Liver (tissue), 9 donors: ENCODE measurements around the gene PPP3CB. TPM values are rescaled to one million over a fixed set of nuclear protein-coding genes. Genes with fewer than 3 reads are reported as not detected.

Experiments
- DNase-seq: peaks from one replicate; pipeline ENCODE4 v3.0.0-alpha.2; 2017; ENCODE audit warnings: low spot score
- H3K27ac ChIP-seq, 2 donors: one replicate each; pipeline ENCODE4 v1.7.0; 2013; ENCODE audit warnings: inconsistent platforms in 2 of 2, low read length in 2 of 2, control low read depth in 1 of 2, low read depth in 1 of 2, mild to moderate bottlenecking in 1 of 2
- H3K27me3 ChIP-seq, 4 donors: one replicate each; pipeline versions ENCODE4 v1.6.1 to v1.7.0; 2013; ENCODE audit warnings: low read length in 3 of 4, inconsistent platforms in 1 of 4, mild to moderate bottlenecking in 1 of 4, moderate library complexity in 1 of 4; ENCODE audit not compliant: control insufficient read depth in 4 of 4, insufficient read depth in 4 of 4
- H3K36me3 ChIP-seq, 4 donors: one replicate each; pipeline versions ENCODE4 v1.6.1 to v1.7.0; 2013; ENCODE audit warnings: low read length in 3 of 4, mild to moderate bottlenecking in 3 of 4, low read depth in 1 of 4, moderate library complexity in 1 of 4; ENCODE audit not compliant: control insufficient read depth in 4 of 4, insufficient read depth in 3 of 4
- H3K4me1 ChIP-seq, 4 donors: one replicate each; pipeline versions ENCODE4 v1.6.1 to v1.7.0; 2013; ENCODE audit warnings: low read length in 3 of 4, mild to moderate bottlenecking in 3 of 4, moderate library complexity in 1 of 4; ENCODE audit not compliant: control insufficient read depth in 4 of 4, insufficient read depth in 4 of 4
- H3K4me3 ChIP-seq, 3 donors: one replicate each; pipeline versions ENCODE4 v1.6.1 to v1.7.0; 2013; ENCODE audit warnings: low read length in 3 of 3, control low read depth in 1 of 3, low read depth in 1 of 3, mild to moderate bottlenecking in 1 of 3
- H3K9ac ChIP-seq, 2 donors: one replicate each; pipeline ENCODE4 v1.7.0; 2013; ENCODE audit warnings: low read length in 2 of 2, mild to moderate bottlenecking in 2 of 2, moderate library complexity in 2 of 2, control low read depth in 1 of 2, low read depth in 1 of 2
- H3K9me3 ChIP-seq, 4 donors: one replicate each; pipeline versions ENCODE4 v1.6.1 to v1.7.0; 2013; ENCODE audit warnings: low read length in 3 of 4; ENCODE audit not compliant: control insufficient read depth in 4 of 4
- CTCF ChIP-seq: fragments of 150-350 bp; IDR thresholded peaks from 2 replicates; pipeline ENCODE4 v1.5.1; 2017; ENCODE audit warnings: improper control_type of control experiment, low read depth, low read length; ENCODE audit not compliant: missing input control
- EGR1 ChIP-seq, 2 donors: IDR thresholded peaks; 2 replicates each; pipeline ENCODE4 v1.6.1; 2016 to 2018; ENCODE audit warnings: antibody characterized with exemption in 2 of 2, low read depth in 2 of 2
- FOXA1 ChIP-seq: IDR thresholded peaks from 2 replicates; pipeline ENCODE4 v1.6.1; 2016; ENCODE audit warnings: antibody characterized with exemption
- FOXA2 ChIP-seq: IDR thresholded peaks from 2 replicates; pipeline ENCODE4 v1.6.1; 2016; ENCODE audit warnings: antibody characterized with exemption
- GABPA ChIP-seq, 2 donors: IDR thresholded peaks in 1 of 2; conservative IDR thresholded peaks in 1 of 2; 2 replicates each; pipeline ENCODE4 v1.6.1; 2016; ENCODE audit warnings: antibody characterized with exemption in 2 of 2, mild to moderate bottlenecking in 1 of 2, moderate library complexity in 1 of 2
- HNF4A ChIP-seq, 2 donors: conservative IDR thresholded peaks; 2 replicates each; pipeline ENCODE4 v1.6.1; 2016; ENCODE audit warnings: antibody characterized with exemption in 2 of 2, mild to moderate bottlenecking in 2 of 2
- HNF4G ChIP-seq: IDR thresholded peaks from 2 replicates; pipeline ENCODE4 v1.6.1; 2016; ENCODE audit warnings: antibody characterized with exemption
- JUND ChIP-seq, 2 donors: IDR thresholded peaks; 2 replicates each; pipeline ENCODE4 v1.6.1; 2016; ENCODE audit warnings: antibody characterized with exemption in 2 of 2
- NR2F2 ChIP-seq: IDR thresholded peaks from 2 replicates; pipeline ENCODE4 v1.6.1; 2016; ENCODE audit warnings: antibody characterized with exemption
- RAD21 ChIP-seq, 2 donors: IDR thresholded peaks; 2 replicates each; pipeline ENCODE4 v1.6.1; 2016; ENCODE audit warnings: antibody characterized with exemption in 2 of 2, mild to moderate bottlenecking in 2 of 2
- REST ChIP-seq: IDR thresholded peaks from 2 replicates; pipeline ENCODE4 v1.6.1; 2016; ENCODE audit warnings: antibody characterized with exemption, mild to moderate bottlenecking
- RXRA ChIP-seq, 2 donors: IDR thresholded peaks; 2 replicates each; pipeline ENCODE4 v1.6.1; 2017 to 2018; ENCODE audit warnings: antibody characterized with exemption in 2 of 2, mild to moderate bottlenecking in 1 of 2
- SP1 ChIP-seq: IDR thresholded peaks from 2 replicates; pipeline ENCODE4 v1.6.1; 2018; ENCODE audit warnings: antibody characterized with exemption, mild to moderate bottlenecking
- TAF1 ChIP-seq: conservative IDR thresholded peaks from 2 replicates; pipeline ENCODE4 v1.6.1; 2016; ENCODE audit warnings: antibody characterized with exemption, mild to moderate bottlenecking
- YY1 ChIP-seq: IDR thresholded peaks from 2 replicates; pipeline ENCODE4 v1.6.1; 2016; ENCODE audit warnings: antibody characterized with exemption, mild to moderate bottlenecking
- ZBTB33 ChIP-seq: IDR thresholded peaks from 2 replicates; pipeline ENCODE4 v1.6.1; 2016; ENCODE audit warnings: antibody characterized with exemption
- WGBS: extraction: QIAGEN DNeasy Blood & Tissue Kit; methylation state at CpG from one replicate; pipeline ENCODE4 v1.1.7; 2013; 5-methylcytosine and 5-hydroxymethylcytosine counted together
- polyA plus RNA-seq, 2 donors: library from polyadenylated mRNA; stranded (reverse) in 1 of 2; unstranded in 1 of 2; fragments of 200-250 nt in 1 of 2; fragments of >200 nt in 1 of 2; fragmentation: Nextera tagmentation in 1 of 2; extraction: Ambion mirVana in 1 of 2; gene quantifications; one replicate each; pipeline versions ENCODE4 v1.2.1 to v1.2.3, GENCODE V29; 2013 to 2015
- total RNA-seq, 2 donors: library from RNA; depleted of rRNA; stranded (reverse); fragments of >200 nt; gene quantifications; one replicate each; pipeline ENCODE4 v1.2.3, GENCODE V29; 2014
- donor health status: healthy.
- donor health status: healthy.
- donor health status: healthy.
- donor health status: healthy.
- donor health status: healthy.

Gene PPP3CB
- total and polyA plus RNA-seq, 4 donors, result 5.7 to 22.4 (median 11.4) TPM

- DNase-seq, result no peak
- no peaks in the 10 kb centered on the region for H3K9me3 ChIP-seq
- WGBS, result 3% methylated on average over 17 of the region's 17 CpGs
- no peaks in the 10 kb centered on the region for H3K36me3 ChIP-seq
- H3K27ac ChIP-seq, result peak overlapping the region; percentile 32 to 98
- H3K9ac ChIP-seq, result no peak overlapping the region
- TF ChIP-seq YY1, result no peak
- no peak for TF ChIP-seq FOXA2
- no peak for TF ChIP-seq EGR1 (IDR thresholded peaks at IDR 0.05; ENCODE audit: low read depth in 2 of 2)
- TF ChIP-seq HNF4A (conservative IDR thresholded peaks at IDR 0.05), result no peak
- no peak for TF ChIP-seq RAD21 (IDR thresholded peaks at IDR 0.05)
- TF ChIP-seq HNF4G, result no peak
- no peak for TF ChIP-seq RXRA (IDR thresholded peaks at IDR 0.05)
- TF ChIP-seq ZBTB33, result no peak
- no peak for TF ChIP-seq NR2F2
- TF ChIP-seq CTCF, result no peak
- peaks cover 9 to 20% (median 13%) of the 10 kb centered on the region in 4 donors for H3K4me1 ChIP-seq
- H3K4me3 ChIP-seq, result peak overlapping the region; percentile 59 to 92 (median 85)
- H3K27me3 ChIP-seq, result no peaks in the 10 kb centered on the region
Measured at GRCh38 chr10:73414230-73414945, 81.4 kb downstream of the PPP3CB start.

- peak within 1 kb of the TSS; percentile 96 to 98 for H3K27ac ChIP-seq
- peak within 1 kb of the TSS; percentile 85 to 92 (median 91) for H3K4me3 ChIP-seq
- no peaks in the 10 kb centered on the region for H3K27me3 ChIP-seq
- WGBS, result under 1% methylated on average over 62 of the region's 62 CpGs
- no peaks in the 10 kb centered on the region for H3K36me3 ChIP-seq
- TF ChIP-seq EGR1 (IDR thresholded peaks at IDR 0.05; ENCODE audit: low read depth in 2 of 2) (peak in 1 of 2 donors; percentile 54), HNF4G (no peak), RXRA (IDR thresholded peaks at IDR 0.05) (no peak), CTCF (peak; percentile 24), FOXA1 (no peak), GABPA (IDR thresholded peaks at IDR 0.05 in 1 of 2, conservative IDR thresholded peaks at IDR 0.05 in 1 of 2) (no peak), YY1 (peak; percentile 86), SP1 (no peak), ZBTB33 (peak; percentile 92), TAF1 (no peak), REST (peak; percentile 73), NR2F2 (no peak), HNF4A (conservative IDR thresholded peaks at IDR 0.05) (no peak), FOXA2 (no peak), JUND (IDR thresholded peaks at IDR 0.05) (no peak)
- H3K9me3 ChIP-seq, result no peaks in the 10 kb centered on the region
- peak within 1 kb of the TSS; percentile 65 to 75 for H3K9ac ChIP-seq
- peaks cover 9 to 20% (median 13%) of the 10 kb centered on the region in 4 donors for H3K4me1 ChIP-seq
- DNase-seq, result peak; percentile 97
Measured at GRCh38 chr10:73413528-73414229, 82.1 kb downstream of the PPP3CB start, which contains the start of gene ANXA7. TSS of gene ANXA7 (minus strand) at chr10:73414058. CDS start at chr10:73400856, 13,202 bp downstream.
